HFF-Myc (cell line): ENCODE measurements around the gene BCL2L11.

Experiments
- DNase-seq: peaks from one replicate; pipeline ENCODE4 v3.0.0-alpha.2; 2011; ENCODE audit warnings: low read depth; ENCODE audit errors: extremely low read depth
- H3K4me3 ChIP-seq: replicated peaks from 2 replicates; pipeline ENCODE4 v1.5.1; 2011; ENCODE audit warnings: low read depth, mild to moderate bottlenecking, control low read depth, low read length
- CTCF ChIP-seq: IDR thresholded peaks from 2 replicates; pipeline ENCODE4 v1.5.1; 2012; ENCODE audit warnings: mild to moderate bottlenecking, low read depth, low read length, control low read depth; ENCODE audit errors: missing control alignments

Gene BCL2L11

GRCh38 chr2:111135910-111136297 lies 15.2 kb downstream of the BCL2L11 start:
- no peak for TF ChIP-seq CTCF
- H3K4me3 ChIP-seq, result no peak overlapping the region
- no peak for DNase-seq

DNA sequence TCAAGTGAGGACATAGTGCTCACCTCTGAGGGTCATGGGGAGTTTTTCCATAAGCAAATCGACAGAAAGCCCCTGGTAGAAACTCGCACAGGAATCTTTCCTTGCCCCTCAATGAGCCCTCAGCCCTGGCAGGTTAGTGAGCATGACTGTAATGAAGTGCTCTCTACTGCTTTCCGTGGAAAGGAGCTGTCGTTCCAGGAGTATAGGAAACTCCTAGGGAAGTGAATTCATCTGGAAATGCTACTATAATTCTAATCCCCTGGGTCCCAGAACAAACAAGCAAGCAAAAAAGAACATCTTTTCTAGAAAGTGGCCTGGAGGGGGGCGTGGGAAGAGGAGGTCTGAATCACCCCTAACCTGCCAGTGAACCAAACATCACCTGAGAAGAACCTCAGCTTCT lies 18.1 kb downstream of the BCL2L11 start:
- DNase-seq, result no peak
- TF ChIP-seq CTCF, result no peak
- no peak overlapping the region for H3K4me3 ChIP-seq

- DNase-seq, result no peak
- no peak for TF ChIP-seq CTCF
- H3K4me3 ChIP-seq, result no peak overlapping the region
Observed at GRCh38 chr2:111139637-111140317, 19.1 kb downstream of the BCL2L11 start.

DNA sequence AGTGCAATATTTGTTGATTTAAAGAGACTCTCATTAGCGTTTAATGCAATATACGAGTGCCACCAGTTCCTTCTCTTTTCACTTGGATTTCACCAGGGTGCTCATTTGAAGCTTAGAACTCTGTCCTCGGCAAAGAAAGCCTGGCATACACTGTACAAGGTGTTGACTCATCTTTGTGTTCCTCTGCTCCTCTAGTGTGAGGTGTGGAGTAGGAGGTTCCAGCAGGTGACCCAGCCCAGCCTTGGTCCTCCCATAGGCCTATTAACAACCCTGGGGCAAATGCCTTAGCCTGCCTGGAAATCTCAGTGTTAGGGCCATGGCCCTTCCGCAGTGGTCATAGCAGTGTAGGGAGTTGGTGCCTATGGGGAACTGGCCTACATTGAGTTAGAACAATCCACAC lies 20.1 kb downstream of the BCL2L11 start:
- no peak overlapping the region for H3K4me3 ChIP-seq
- no peak for TF ChIP-seq CTCF

DNA sequence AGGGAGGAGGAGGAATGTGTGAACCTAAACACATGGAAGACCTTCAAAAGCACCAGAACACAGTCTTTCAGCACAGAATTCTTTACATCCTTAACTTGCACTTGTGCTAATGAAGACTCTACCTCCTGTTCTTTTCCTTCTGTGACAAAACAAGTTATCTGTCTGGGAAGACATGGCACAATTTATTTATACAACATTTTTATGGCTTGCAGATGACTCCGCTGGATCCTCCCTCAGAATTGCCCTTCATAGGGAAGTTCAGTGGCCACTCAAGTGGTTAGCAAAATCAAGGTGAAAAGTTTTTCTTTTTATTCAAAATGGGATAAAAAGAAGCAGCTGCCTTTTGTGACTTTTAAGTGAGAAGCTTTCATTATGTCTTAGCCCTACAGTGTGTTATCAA lies 21.4 kb downstream of the BCL2L11 start:
- TF ChIP-seq CTCF, result no peak
- DNase-seq, result no peak
- H3K4me3 ChIP-seq, result no peak overlapping the region

More for the DNA sequence above, 20.1 kb downstream of the BCL2L11 start:
- DNase-seq, result no peak

GRCh38 chr2:111143107-111143842 lies 22.6 kb downstream of the BCL2L11 start:
- no peak for TF ChIP-seq CTCF

More at GRCh38 chr2:111143107-111143842, 22.6 kb downstream of the BCL2L11 start:
- no peak for DNase-seq
- no peak overlapping the region for H3K4me3 ChIP-seq
